HL-60 (cell line): ENCODE data around the gene ZNF768.

Experiments
- CTCF ChIP-seq: IDR thresholded peaks from one replicate; pipeline ENCODE4 v1.5.1; 2011; ENCODE audit warnings: low read length, control low read depth, inconsistent platforms; ENCODE audit not compliant: insufficient read depth
- POLR2AphosphoS5 ChIP-seq: IDR thresholded peaks from 2 replicates; pipeline ENCODE4 v1.6.1; 2012; ENCODE audit warnings: low read depth
- REST ChIP-seq: IDR thresholded peaks from 2 replicates; pipeline ENCODE4 v1.6.1; 2012; ENCODE audit warnings: low read depth; ENCODE audit not compliant: insufficient replicate concordance
- SPI1 ChIP-seq: IDR thresholded peaks from 2 replicates; pipeline ENCODE4 v1.6.1; 2012; ENCODE audit warnings: low read depth, mild to moderate bottlenecking, borderline replicate concordance

GRCh38 chr16:30519120-30520049 is 7.0 kb downstream of the ZNF768 start:
- TF ChIP-seq CTCF (no peak), POLR2AphosphoS5 (no peak; the same call in 1 of the 2 replicates), REST (no peak), SPI1 (no peak)
